RWPE1 (cell line): ENCODE results near the gene TTYH1.

Experiments used
- CTCF ChIA-PET: fragments of 350-600 bp; sonication (Branson Sonifier 250); formaldehyde crosslinking; extraction: SDS; loops from one replicate; lab custom pipeline; 2021; lab: Yijun Ruan, JAX
- POLR2A ChIA-PET: fragments of 400-600 bp; formaldehyde crosslinking; extraction: SDS; loops from one replicate; lab custom pipeline; 2020; ENCODE audit warnings: antibody characterized with exemption; ENCODE audit not compliant: low non-redundant PET; lab: Yijun Ruan, JAX
- DNase-seq: peaks from one replicate; pipeline ENCODE4 v3.0.0; 2012; ENCODE audit warnings: low spot score
- H3K27ac ChIP-seq: fragments of 450-650 bp; 2 replicates; pipeline ENCODE4 v1.5.1; 2017
- CTCF ChIP-seq: fragments of 450-650 bp; conservative IDR thresholded peaks from 2 replicates; pipeline ENCODE4 v1.5.1; 2017; ENCODE audit warnings: low read depth, mild to moderate bottlenecking

Gene TTYH1

DNA sequence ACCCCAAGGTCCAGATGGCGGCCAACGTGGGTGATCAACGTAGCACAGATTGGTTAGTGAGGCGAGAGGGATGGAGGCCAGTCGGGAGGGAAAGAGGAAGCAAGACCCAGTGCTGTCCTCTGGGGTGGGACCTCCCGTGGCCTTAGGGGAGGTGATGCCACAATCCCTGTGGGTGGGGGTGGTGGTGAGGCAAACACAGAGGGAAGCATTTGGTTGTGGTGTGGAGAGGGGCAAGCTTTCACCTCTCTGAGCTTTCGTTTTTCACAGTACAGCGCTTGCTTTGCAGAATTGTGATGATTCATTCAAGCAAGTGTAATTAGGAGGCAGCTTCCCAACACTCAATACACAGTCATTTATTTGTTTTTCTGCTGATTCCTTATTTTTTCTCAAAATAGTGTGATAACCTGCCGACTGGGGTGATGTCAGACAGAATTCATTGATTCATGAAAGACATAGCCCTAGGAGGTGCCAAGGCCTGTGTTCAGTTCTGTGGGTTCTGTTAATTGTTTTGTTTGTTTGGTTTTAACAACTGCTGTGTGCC lies 36.1 kb downstream of the TTYH1 start:
- no peak for TF ChIP-seq CTCF
- H3K27ac ChIP-seq: peak overlapping the region; percentile 15; the same call in 1 of the 2 replicates
- ChIA-PET POLR2A (interaction anchor here (0.6 kb wide), 2 partner anchors 690 to 1094 kb away, joined by 3 read pairs; no protein-coding TSS in a partner anchor), CTCF (interaction anchor here (1.2 kb wide), 1 partner anchor 9 kb away, joined by 4 read pairs; no protein-coding TSS in a partner anchor)
- DNase-seq: no peak

DNA sequence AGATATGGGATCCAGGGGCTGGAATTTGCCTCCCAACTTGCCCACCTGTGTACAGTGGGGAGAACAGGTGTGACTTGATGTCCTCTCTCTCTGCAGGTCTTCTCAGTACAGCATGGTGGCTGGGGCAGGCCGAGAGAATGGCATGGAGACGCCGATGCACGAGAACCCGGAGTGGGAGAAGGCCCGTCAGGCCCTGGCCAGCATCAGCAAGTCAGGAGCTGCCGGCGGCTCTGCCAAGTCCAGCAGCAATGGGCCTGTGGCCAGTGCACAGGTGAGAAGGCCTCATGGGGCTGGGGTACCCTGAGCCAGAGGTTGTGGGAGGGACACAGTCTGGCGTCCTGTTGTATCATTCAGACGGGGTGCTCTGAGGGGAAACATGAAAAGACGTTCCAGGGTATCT lies 36.7 kb downstream of the TTYH1 start:
- no peak for DNase-seq
- no peak overlapping the region for H3K27ac ChIP-seq
- ChIA-PET CTCF (no interaction called here), POLR2A (no interaction called here)
- TF ChIP-seq CTCF: no peak

DNA sequence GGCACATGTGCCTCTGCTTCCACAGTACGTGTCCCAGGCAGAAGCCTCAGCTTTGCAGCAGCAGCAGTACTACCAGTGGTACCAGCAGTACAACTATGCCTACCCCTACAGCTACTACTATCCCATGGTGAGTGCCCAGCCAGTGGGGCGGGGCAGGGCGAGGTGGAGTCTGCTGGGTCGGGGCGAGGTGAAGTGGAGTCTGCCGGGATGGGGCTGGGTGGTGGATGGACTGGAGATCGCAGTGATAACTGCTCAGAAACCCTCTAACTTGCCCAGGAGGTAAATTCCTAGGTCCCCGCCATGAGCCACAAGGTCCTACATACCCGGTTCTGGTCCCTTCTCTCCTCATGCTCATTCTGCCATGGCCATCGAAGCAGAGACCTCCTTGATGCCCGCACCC lies 37.4 kb downstream of the TTYH1 start:
- ChIA-PET POLR2A (interaction anchor here (1.0 kb wide), 1 partner anchor 16 kb away, joined by 3 read pairs; no protein-coding TSS in a partner anchor), CTCF (no interaction called here)
- H3K27ac ChIP-seq: no peak overlapping the region
- DNase-seq: no peak
- TF ChIP-seq CTCF: no peak

DNA sequence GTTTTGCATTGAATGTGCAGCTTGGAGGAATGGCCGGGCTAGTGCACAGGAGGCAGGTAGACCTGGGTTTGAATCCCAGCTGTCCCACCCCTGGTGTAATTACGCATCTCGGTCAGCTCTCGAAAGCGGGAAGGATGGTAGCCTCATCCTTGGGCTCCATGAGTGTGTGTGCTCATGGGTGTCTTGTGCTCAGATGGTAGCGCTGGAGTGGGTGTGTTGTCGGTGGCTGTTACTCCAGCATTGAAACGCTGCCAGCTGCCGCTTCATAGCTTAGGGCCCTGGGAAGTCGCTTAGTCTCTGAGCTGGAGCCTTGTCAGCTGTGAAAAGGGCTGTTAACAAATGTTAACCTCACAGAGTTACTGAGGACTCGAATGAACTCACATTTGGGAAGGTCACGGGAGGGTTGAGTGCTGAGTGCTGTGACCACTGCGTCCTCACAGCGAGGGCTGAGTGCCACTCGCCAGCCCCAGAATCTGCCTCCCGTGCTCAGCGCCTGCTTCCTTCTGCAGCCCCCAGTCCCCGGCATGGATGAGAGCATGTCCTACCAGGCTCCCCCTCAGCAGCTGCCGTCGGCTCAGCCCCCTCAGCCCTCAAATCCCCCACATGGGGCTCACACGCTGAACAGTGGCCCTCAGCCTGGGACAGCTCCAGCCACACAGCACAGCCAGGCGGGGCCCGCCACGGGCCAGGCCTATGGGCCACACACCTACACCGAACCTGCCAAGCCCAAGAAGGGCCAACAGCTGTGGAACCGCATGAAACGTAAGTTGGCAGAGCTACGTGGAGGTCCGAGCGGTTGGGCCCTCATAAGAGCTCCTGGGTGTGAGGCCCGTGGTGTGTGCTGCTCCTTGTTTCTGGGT lies 38.9 kb downstream of the TTYH1 start:
- no peak overlapping the region for H3K27ac ChIP-seq
- POLR2A ChIA-PET: interaction anchor here (0.6 to 0.8 kb wide), 2 partner anchors 10 to 316 kb away, joined by 3 read pairs; partner anchors contain the start of gene LENG9
- DNase-seq: no peak
- CTCF ChIA-PET: no interaction called here
- no peak for TF ChIP-seq CTCF

GRCh38 chr19:54454781-54455675 lies 39.8 kb downstream of the TTYH1 start:
- H3K27ac ChIP-seq: no peak overlapping the region; the same call in 1 of the 2 replicates
- ChIA-PET CTCF (no interaction called here), POLR2A (interaction anchor here (0.6 to 0.8 kb wide), 2 partner anchors 9 to 316 kb away, joined by 3 read pairs; partner anchors contain the start of gene LENG9)
- no peak for TF ChIP-seq CTCF
- no peak for DNase-seq
